Fibroblast of mammary gland (primary cell): ENCODE data around the gene SLC2A5.
"Not testable (repeated sequence)": the region's sequence is repeated elsewhere in the genome, so short reads cannot be mapped to it uniquely, and the experiment has no call there.

ENCODE experiments used
- DNase-seq: peaks from one replicate; pipeline ENCODE4 v3.0.0-alpha.2; 2010; ENCODE audit warnings: low read depth
- H3K4me3 ChIP-seq: 2 replicates; pipeline ENCODE4 v1.5.1; 2011; ENCODE audit warnings: low read depth, mild to moderate bottlenecking, low read length, moderate library complexity; ENCODE audit not compliant: control insufficient read depth
- TF ChIP-seq, protein P1 (sequence below): conservative IDR thresholded peaks from 2 replicates; pipeline ENCODE4 v1.5.1; 2011; ENCODE audit warnings: low read depth, low read length, inconsistent platforms; ENCODE audit not compliant: control insufficient read depth, insufficient read depth

SLC2A5 gene

DNA sequence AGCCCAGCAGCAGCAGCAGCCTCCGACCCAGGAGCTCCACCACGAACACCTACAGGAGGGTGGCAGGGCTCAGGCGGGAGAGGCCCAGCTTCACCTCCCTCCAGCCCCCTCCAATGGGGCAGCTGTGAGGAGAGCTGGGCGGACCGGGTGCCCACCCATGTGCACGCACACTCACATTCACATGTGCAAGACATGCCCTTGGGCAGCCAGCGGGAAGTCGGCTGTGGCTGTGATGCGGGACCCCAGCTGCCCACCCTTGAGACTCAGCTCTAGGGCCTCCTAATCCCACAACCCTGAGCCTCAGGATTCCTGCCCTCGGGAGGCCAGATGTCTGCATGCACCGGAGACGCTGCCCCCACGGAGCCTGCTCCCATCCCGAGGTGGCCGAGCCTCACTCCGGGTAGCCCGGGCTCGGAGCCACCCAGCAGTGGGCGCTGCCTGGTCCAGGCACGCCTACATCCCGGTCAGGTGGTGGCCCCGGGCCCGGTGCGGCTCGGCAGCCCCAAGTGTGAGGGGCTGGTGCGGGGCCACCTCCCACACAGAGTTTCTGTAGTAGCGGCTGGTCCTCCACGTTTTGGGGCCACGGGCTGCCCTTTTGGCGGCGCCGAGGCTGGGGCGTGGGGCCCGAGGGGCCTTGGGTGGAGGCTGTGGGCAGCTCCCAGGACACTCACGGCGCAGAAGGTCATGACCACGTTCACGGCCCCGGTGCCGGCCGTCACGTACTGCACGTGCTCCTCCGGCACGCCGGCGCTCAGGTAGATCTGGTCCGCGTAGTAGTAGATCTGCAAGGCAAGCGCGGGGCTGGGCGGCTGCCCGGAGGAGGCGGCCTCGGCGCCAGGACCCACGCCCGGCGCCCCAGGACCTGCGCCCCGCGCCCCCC is 30.3 kb downstream of the SLC2A5 start:
- TF ChIP-seq, protein P1, sequence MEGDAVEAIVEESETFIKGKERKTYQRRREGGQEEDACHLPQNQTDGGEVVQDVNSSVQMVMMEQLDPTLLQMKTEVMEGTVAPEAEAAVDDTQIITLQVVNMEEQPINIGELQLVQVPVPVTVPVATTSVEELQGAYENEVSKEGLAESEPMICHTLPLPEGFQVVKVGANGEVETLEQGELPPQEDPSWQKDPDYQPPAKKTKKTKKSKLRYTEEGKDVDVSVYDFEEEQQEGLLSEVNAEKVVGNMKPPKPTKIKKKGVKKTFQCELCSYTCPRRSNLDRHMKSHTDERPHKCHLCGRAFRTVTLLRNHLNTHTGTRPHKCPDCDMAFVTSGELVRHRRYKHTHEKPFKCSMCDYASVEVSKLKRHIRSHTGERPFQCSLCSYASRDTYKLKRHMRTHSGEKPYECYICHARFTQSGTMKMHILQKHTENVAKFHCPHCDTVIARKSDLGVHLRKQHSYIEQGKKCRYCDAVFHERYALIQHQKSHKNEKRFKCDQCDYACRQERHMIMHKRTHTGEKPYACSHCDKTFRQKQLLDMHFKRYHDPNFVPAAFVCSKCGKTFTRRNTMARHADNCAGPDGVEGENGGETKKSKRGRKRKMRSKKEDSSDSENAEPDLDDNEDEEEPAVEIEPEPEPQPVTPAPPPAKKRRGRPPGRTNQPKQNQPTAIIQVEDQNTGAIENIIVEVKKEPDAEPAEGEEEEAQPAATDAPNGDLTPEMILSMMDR: no peak
- H3K4me3 ChIP-seq: no peak overlapping the region
- no peak for DNase-seq

DNA sequence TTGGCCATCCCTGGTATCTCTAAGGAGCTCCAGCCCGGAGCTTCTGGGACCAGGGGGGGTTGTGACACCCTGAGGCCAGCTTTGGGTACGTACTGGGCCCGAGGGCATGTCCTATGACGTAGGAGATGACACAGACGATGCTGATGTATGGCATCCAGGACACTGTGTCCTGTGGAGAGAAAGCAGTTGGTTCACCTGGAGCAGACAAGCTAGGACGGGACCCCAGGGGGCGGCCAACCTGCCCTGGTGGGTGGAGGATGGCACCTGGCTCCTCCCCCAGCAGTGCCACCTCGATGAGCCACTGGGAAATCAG is 31.1 kb downstream of the SLC2A5 start:
- DNase-seq: no peak
- no peak overlapping the region for H3K4me3 ChIP-seq
- TF ChIP-seq, protein P1: no peak

DNA sequence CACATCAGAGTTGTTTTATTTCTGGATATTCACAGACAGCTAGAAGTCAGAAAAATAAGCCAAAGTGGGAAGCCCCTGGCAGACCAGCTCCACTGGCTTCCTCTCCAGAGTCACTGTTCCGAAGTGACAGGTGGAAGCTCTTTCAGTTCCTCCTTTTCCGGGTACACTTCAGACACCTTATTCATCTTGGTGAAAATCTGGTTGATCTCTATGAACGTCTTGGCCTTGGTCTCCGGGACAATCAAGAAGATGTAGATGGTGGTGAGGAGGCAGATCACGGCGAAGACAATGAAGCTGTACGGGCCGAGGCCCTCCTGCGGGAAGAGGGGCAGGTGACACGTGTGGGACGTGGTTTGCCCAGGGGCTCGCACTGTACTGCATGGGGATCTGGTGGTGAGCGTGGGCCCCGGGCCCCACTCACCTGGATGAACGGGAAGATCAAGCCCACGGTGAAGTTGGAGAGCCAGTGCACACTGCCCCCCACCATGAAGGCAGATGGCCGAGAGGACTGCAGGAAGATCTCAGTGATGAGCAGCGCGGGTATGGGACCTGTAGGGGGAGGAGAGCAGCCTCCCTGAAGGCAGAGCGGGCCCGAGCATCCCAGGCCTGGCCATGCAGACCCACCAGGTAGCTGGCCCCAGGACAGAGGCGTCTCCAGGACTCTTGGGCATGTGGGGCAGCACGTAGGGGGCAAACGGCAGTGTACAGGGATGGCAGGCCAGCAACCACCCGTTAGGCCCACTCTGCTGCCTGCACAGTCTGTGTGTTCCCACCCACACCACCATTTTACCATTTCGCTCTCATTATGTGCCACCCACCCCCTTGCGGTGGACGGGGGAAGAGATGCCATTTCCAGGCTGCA is 31.7 kb downstream of the SLC2A5 start:
- TF ChIP-seq, protein P1: no peak
- H3K4me3 ChIP-seq: no peak overlapping the region
- DNase-seq: no peak

DNA sequence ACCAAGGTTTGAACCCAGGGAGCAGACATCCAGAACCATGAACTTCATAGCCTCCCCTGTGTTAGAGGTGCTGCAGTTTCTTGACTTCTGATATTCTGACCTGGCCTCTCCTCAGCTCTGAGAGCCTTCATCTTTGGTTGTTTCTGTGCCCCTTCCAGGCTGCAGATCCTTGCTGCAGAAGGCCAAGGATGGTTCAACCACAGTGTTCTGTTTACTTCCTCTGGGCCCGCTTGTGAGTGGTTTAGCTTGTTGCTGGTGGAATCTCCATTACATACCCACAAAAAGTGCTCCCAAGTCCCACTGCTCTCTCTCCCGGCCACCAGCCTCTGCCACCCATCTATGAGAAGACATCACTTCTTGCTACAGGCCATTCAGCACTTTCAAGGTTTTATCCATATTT is 34.2 kb downstream of the SLC2A5 start:
- no peak for DNase-seq
- TF ChIP-seq, protein P1: no peak
- H3K4me3 ChIP-seq: no peak overlapping the region

DNA sequence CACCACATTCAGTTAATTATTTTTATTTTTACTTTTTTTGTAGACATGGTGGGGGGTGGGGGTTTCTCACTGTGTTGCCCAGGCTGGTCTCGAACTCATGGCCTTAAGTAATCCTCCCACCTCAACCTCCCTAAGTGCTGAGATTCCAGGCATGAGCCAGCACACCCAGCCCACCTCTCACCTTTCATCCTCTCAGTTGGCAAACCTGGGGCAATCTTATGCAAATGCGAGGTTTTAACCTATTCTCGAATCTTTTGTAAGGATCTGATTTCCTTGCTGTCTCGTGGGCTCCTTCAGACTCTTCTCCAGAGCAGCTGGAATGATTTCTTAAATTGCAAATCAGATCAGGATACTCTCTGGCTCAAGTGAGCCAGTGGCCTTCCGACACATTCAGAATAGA is 36.1 kb downstream of the SLC2A5 start:
- H3K4me3 ChIP-seq: no peak overlapping the region
- TF ChIP-seq, protein P1: no peak
- no peak for DNase-seq

DNA sequence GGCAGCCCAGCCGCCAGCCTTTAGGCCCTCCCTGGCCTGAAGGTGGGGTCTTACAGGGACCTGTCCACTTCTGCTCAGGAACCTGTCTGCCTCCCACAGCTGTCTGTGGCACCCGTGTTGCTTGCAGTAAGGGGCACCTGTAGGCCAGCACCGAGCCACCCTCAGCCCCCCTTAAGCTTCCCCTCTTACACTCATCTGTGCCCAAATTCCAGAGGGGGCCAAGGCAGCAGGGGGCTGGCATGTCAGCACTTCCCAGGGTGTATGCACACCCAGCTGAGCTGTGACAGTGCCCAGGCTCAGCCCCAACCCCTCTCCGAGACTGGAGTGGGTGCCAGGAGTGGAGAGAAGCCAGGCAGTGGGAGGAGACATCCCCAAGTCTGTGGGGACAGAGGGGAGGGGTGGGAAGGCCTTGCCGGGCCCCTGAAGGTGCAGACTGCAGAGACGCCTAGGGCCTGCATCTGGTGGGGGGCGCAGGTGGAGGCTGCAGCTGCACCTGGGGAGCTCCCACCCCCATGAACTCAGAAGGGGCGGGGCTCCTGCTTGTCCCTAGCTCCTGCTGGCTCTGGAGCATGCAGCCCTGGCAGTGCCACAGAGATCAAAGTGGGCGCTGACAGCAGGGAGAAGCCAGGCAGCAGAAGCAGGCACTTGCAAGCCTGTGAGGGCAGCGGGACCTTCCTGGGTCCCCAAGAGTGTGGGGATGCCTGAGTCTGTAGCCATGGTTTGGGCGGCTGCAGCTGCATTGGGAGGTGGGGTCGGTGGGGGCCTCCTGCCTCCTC is 37.8 kb downstream of the SLC2A5 start:
- DNase-seq: no peak
- TF ChIP-seq, protein P1: no peak
- no peak overlapping the region for H3K4me3 ChIP-seq

DNA sequence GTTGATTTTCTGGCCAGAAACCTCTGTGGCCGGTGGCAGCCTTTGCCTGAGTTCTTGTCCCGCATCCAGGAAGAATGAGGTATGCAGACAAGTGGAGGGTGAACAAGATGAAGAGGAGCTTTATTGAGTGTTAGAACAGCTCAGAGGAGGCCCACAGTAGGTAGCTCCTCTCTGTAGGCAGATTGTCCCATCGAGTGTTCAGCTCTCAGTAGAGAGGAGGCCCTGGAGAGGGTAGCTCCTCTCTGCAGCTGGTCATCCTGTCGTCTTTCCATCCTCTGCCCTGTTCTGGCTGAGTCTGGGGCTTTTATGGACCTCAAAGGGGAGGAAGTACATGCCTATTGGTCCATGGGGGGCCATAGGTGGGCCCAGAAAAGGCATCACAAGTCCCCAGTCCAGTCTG is 38.4 kb downstream of the SLC2A5 start:
- DNase-seq, H3K4me3 ChIP-seq: not testable (repeated sequence)
